ENCODE data around the gene GRM1. TPM values are rescaled to one million over a fixed set of nuclear protein-coding genes. Genes with fewer than 3 reads are reported as not detected.

GRM1 gene
- total and polyA plus RNA-seq, 2 donors (not counting 1 experiment from before 2014, with no cell fraction given) = 0.17 TPM; not detected in 1

GRCh38 chr6:146095481-146095880, 66.6 kb downstream of the GRM1 start:
- no peaks in the 10 kb centered on the region for H3K9me3 ChIP-seq (ENCODE audit: control insufficient read depth, insufficient read depth, low read depth, low read length)
- TF ChIP-seq CTCF (conservative IDR thresholded peaks at IDR 0.05 in 1 of 2, IDR thresholded peaks at IDR 0.05 in 1 of 2; ENCODE audit: low read depth in 1 of 2, low read length in 2 of 2) (no peak), EZH2 (IDR thresholded peaks at IDR 0.05; ENCODE audit: low read length, missing control alignments) (no peak)

GRCh38 chr6:146097586-146097985, 68.7 kb downstream of the GRM1 start:
- Histone ChIP-seq H2AFZ (ENCODE audit: low read length) (no peak overlapping the region), H3K9ac (ENCODE audit: insufficient read depth, low read length) (no peak overlapping the region), H3K36me3 (ENCODE audit: control insufficient read depth, insufficient read depth, low read length) (no peaks in the 10 kb centered on the region), H3K4me1 (ENCODE audit: control insufficient read depth, extremely low read depth, insufficient read depth, low read length) (no peaks in the 10 kb centered on the region), H3K4me2 (ENCODE audit: extremely low read depth, insufficient read depth, low read length) (no peak overlapping the region), H3K27ac (ENCODE audit: insufficient read depth, low read length) (no peak overlapping the region), H4K20me1 (ENCODE audit: control insufficient read depth, extremely low read depth, insufficient read depth, low read length) (no peaks in the 10 kb centered on the region), H3K79me2 (ENCODE audit: control insufficient read depth, insufficient read depth, low read length) (no peaks in the 10 kb centered on the region), H3K9me3 (ENCODE audit: control insufficient read depth, insufficient read depth, low read depth, low read length) (no peaks in the 10 kb centered on the region), H3K4me3 (replicated peaks in 1 of 4; ENCODE audit: control extremely low read depth in 1 of 4, insufficient read depth in 1 of 4, low read depth in 3 of 4, low read length in 4 of 4) (no peak overlapping the region), H3K27me3 (ENCODE audit: control insufficient read depth, insufficient read depth, low read length) (no peaks in the 10 kb centered on the region)
- DNase-seq (ENCODE audit: low read depth in 2 of 2) = no peak
- TF ChIP-seq CTCF (conservative IDR thresholded peaks at IDR 0.05 in 1 of 2, IDR thresholded peaks at IDR 0.05 in 1 of 2; ENCODE audit: low read depth in 1 of 2, low read length in 2 of 2) (no peak), EZH2 (IDR thresholded peaks at IDR 0.05; ENCODE audit: low read length, missing control alignments) (no peak)

More at GRCh38 chr6:146095481-146095880, 66.6 kb downstream of the GRM1 start:
- H3K36me3 ChIP-seq (ENCODE audit: control insufficient read depth, insufficient read depth, low read length) = no peaks in the 10 kb centered on the region
- no peak for DNase-seq (ENCODE audit: low read depth in 2 of 2)
- H3K79me2 ChIP-seq (ENCODE audit: control insufficient read depth, insufficient read depth, low read length) = no peaks in the 10 kb centered on the region
- H3K9ac ChIP-seq (ENCODE audit: insufficient read depth, low read length) = no peak overlapping the region
- no peak overlapping the region for H3K27ac ChIP-seq (ENCODE audit: insufficient read depth, low read length)
- no peak overlapping the region for H3K4me3 ChIP-seq (replicated peaks in 1 of 4; ENCODE audit: control extremely low read depth in 1 of 4, insufficient read depth in 1 of 4, low read depth in 3 of 4, low read length in 4 of 4)
- no peak overlapping the region for H2AFZ ChIP-seq (ENCODE audit: low read length)
- H3K4me2 ChIP-seq (ENCODE audit: extremely low read depth, insufficient read depth, low read length) = no peak overlapping the region
- H4K20me1 ChIP-seq (ENCODE audit: control insufficient read depth, extremely low read depth, insufficient read depth, low read length) = no peaks in the 10 kb centered on the region
- H3K4me1 ChIP-seq (ENCODE audit: control insufficient read depth, extremely low read depth, insufficient read depth, low read length) = no peaks in the 10 kb centered on the region
- H3K27me3 ChIP-seq (ENCODE audit: control insufficient read depth, insufficient read depth, low read length) = no peaks in the 10 kb centered on the region

GRCh38 chr6:146100776-146101175, 71.9 kb downstream of the GRM1 start:
- H3K9me3 ChIP-seq (ENCODE audit: control insufficient read depth, insufficient read depth, low read depth, low read length) = no peaks in the 10 kb centered on the region
- H3K9ac ChIP-seq (ENCODE audit: insufficient read depth, low read length) = no peak overlapping the region
- no peak for TF ChIP-seq EZH2 (IDR thresholded peaks at IDR 0.05; ENCODE audit: low read length, missing control alignments)
- TF ChIP-seq CTCF (conservative IDR thresholded peaks at IDR 0.05 in 1 of 2, IDR thresholded peaks at IDR 0.05 in 1 of 2; ENCODE audit: low read depth in 1 of 2, low read length in 2 of 2) = no peak
- no peaks in the 10 kb centered on the region for H4K20me1 ChIP-seq (ENCODE audit: control insufficient read depth, extremely low read depth, insufficient read depth, low read length)
- no peaks in the 10 kb centered on the region for H3K4me1 ChIP-seq (ENCODE audit: control insufficient read depth, extremely low read depth, insufficient read depth, low read length)
- H3K36me3 ChIP-seq (ENCODE audit: control insufficient read depth, insufficient read depth, low read length) = no peaks in the 10 kb centered on the region
- no peaks in the 10 kb centered on the region for H3K79me2 ChIP-seq (ENCODE audit: control insufficient read depth, insufficient read depth, low read length)
- H3K27ac ChIP-seq (ENCODE audit: insufficient read depth, low read length) = no peak overlapping the region
- no peak overlapping the region for H2AFZ ChIP-seq (ENCODE audit: low read length)
- no peak overlapping the region for H3K4me3 ChIP-seq (replicated peaks in 1 of 4; ENCODE audit: control extremely low read depth in 1 of 4, insufficient read depth in 1 of 4, low read depth in 3 of 4, low read length in 4 of 4)
- H3K27me3 ChIP-seq (ENCODE audit: control insufficient read depth, insufficient read depth, low read length) = no peaks in the 10 kb centered on the region
- H3K4me2 ChIP-seq (ENCODE audit: extremely low read depth, insufficient read depth, low read length) = no peak overlapping the region
- no peak for DNase-seq (ENCODE audit: low read depth in 2 of 2)
